Body of pancreas (tissue), 4 donors: Measurements from ENCODE around the gene RPTOR. TPM values are rescaled to one million over a fixed set of nuclear protein-coding genes. Genes with fewer than 3 reads are reported as not detected.

ENCODE experiments used
- ATAC-seq: fragments of 150-250 bp; one replicate; pipeline ENCODE4 v1.9.1; 2016
- DNase-seq, 4 donors: peaks; one replicate each; pipeline ENCODE4 v3.0.0-alpha.2; 2019
- H3K27ac ChIP-seq, 4 donors: fragments of 200-600 bp; sonication (generic); 1 replicate in 3 of 4; 2 replicates in 1 of 4; pipeline versions ENCODE4 v1.5.1 to v1.6.1; 2016 to 2019; ENCODE audit warnings: mild to moderate bottlenecking in 1 of 4, mixed read lengths in 1 of 4, moderate library complexity in 1 of 4
- H3K27me3 ChIP-seq, 2 donors: fragments of 200-600 bp; sonication (generic); one replicate each; pipeline ENCODE4 v1.6.0; 2016; ENCODE audit warnings: mild to moderate bottlenecking in 1 of 2
- H3K36me3 ChIP-seq, 2 donors: fragments of 200-600 bp; sonication (generic); replicated peaks in 1 of 2; 2 replicates each; pipeline ENCODE4 v1.5.1; 2016; ENCODE audit warnings: low read depth in 2 of 2; ENCODE audit not compliant: insufficient read depth in 1 of 2
- H3K4me1 ChIP-seq: fragments of 200-600 bp; sonication (generic); one replicate; pipeline ENCODE4 v1.6.0; 2016
- H3K4me3 ChIP-seq, 2 donors: fragments of 200-600 bp; sonication (generic); 1 replicate in 1 of 2; 2 replicates in 1 of 2; pipeline ENCODE4 v1.5.1; 2016 to 2019
- H3K9me3 ChIP-seq, 3 donors: fragments of 200-600 bp; sonication (generic); 1 replicate in 2 of 3; 2 replicates in 1 of 3; pipeline ENCODE4 v1.5.1; 2016
- CTCF ChIP-seq, 7 experiments: fragments of 450-650 bp in 4 of 7; fragments of 200-600 bp in 3 of 7; sonication (generic) in 3 of 7; IDR thresholded peaks; one replicate each; pipeline ENCODE4 v1.5.1; 2016 to 2019; ENCODE audit warnings: antibody characterized with exemption in 7 of 7
- POLR2A ChIP-seq, 3 donors: fragments of 450-650 bp; IDR thresholded peaks; one replicate each; pipeline ENCODE4 v1.6.1; 2016; ENCODE audit warnings: antibody characterized with exemption in 3 of 3, mild to moderate bottlenecking in 2 of 3
- WGBS, 2 donors: methylation state at CpG; one replicate each; pipeline ENCODE4 v1.1.5; 2017; 5-methylcytosine and 5-hydroxymethylcytosine counted together
- intact Hi-C: fragments of 100-400 bp; cut with DNase I; formaldehyde crosslinking; loops from one replicate; pipeline ENCODE4 v1.15.1; 2023
- total RNA-seq, 2 donors: library from RNA; depleted of rRNA; stranded (reverse); fragments of >200 nt; gene quantifications; one replicate each; pipeline ENCODE4 v1.1.0, GENCODE V29; 2016

The RPTOR gene
- total RNA-seq, 2 donors from 2014 or later: 22.3 to 34.3 TPM

GRCh38 chr17:80526116-80526910, 18.3 kb upstream of the RPTOR start:
- no peaks in the 10 kb centered on the region for H3K27me3 ChIP-seq
- WGBS, 2 donors: 38 to 41% methylated on average over 27 to 28 of the region's 28 CpGs
- no peaks in the 10 kb centered on the region for H3K4me1 ChIP-seq
- no peak overlapping the region for H3K4me3 ChIP-seq
- no peaks in the 10 kb centered on the region for H3K36me3 ChIP-seq
- intact Hi-C loops: no loop called here
- DNase-seq (no peak), ATAC-seq (no peak)
- H3K9me3 ChIP-seq: no peaks in the 10 kb centered on the region
- H3K27ac ChIP-seq: no peak overlapping the region
- TF ChIP-seq CTCF (IDR thresholded peaks at IDR 0.05) (no peak), POLR2A (IDR thresholded peaks at IDR 0.05) (no peak)

GRCh38 chr17:80527016-80527645, 17.5 kb upstream of the RPTOR start:
- Histone ChIP-seq H3K4me1 (no peaks in the 10 kb centered on the region), H3K27ac (no peak overlapping the region), H3K4me3 (no peak overlapping the region), H3K27me3 (no peaks in the 10 kb centered on the region), H3K9me3 (no peaks in the 10 kb centered on the region), H3K36me3 (no peaks in the 10 kb centered on the region)
- TF ChIP-seq POLR2A (IDR thresholded peaks at IDR 0.05): no peak
- TF ChIP-seq CTCF (IDR thresholded peaks at IDR 0.05): no peak
- 63 to 64% methylated on average over 21 of the region's 21 CpGs for WGBS, 2 donors
- DNase-seq: no peak
- intact Hi-C loops: no loop called here
- ATAC-seq: no peak

GRCh38 chr17:80528536-80528935, 16.1 kb upstream of the RPTOR start:
- no peaks in the 10 kb centered on the region for H3K27me3 ChIP-seq
- DNase-seq (no peak), ATAC-seq (no peak)
- 39 to 41% methylated on average over 6 to 8 of the region's 8 CpGs for WGBS, 2 donors
- H3K27ac ChIP-seq: no peak overlapping the region
- no peaks in the 10 kb centered on the region for H3K4me1 ChIP-seq
- TF ChIP-seq CTCF (IDR thresholded peaks at IDR 0.05) (no peak), POLR2A (IDR thresholded peaks at IDR 0.05) (no peak)
- no peak overlapping the region for H3K4me3 ChIP-seq
- H3K9me3 ChIP-seq: no peaks in the 10 kb centered on the region
- intact Hi-C loops: no loop called here
- no peaks in the 10 kb centered on the region for H3K36me3 ChIP-seq

- DNase-seq (no peak), ATAC-seq (no peak)
- Histone ChIP-seq H3K4me3 (no peak overlapping the region), H3K27ac (no peak overlapping the region), H3K9me3 (no peaks in the 10 kb centered on the region), H3K27me3 (no peaks in the 10 kb centered on the region), H3K4me1 (no peaks in the 10 kb centered on the region), H3K36me3 (no peaks in the 10 kb centered on the region)
- 44 to 59% methylated on average over 14 to 23 of the region's 23 CpGs for WGBS, 2 donors
- intact Hi-C loops: no loop called here
- TF ChIP-seq CTCF (IDR thresholded peaks at IDR 0.05) (no peak), POLR2A (IDR thresholded peaks at IDR 0.05) (no peak)
Measured at GRCh38 chr17:80529104-80529903, 15.3 kb upstream of the RPTOR start.
